ENCODE results near the gene UGT1A9.

DNA sequence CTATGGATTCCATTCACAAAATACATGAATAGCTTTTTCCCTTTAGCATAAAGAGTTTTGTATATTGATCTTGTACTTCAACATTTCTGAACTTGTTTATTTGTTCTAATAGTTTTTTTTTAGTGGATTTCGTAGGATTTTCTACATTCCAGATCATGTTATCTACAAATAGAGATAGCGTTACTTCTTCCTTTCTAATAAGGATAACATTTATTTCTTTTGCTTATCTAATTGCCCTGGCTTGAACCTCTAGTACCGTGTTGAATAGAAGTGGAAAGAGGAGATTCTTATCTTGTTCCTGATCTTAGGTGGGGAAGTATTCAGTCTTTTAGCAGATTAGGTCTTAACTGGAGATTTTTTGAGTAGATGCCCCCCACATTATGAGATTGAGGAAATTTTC lies 30.5 kb downstream of the UGT1A9 start:
- no peak for TF ChIP-seq SP2 (CRISPR knock-in tag; IDR thresholded peaks at IDR 0.05)
- TF ChIP-seq, protein P1, sequence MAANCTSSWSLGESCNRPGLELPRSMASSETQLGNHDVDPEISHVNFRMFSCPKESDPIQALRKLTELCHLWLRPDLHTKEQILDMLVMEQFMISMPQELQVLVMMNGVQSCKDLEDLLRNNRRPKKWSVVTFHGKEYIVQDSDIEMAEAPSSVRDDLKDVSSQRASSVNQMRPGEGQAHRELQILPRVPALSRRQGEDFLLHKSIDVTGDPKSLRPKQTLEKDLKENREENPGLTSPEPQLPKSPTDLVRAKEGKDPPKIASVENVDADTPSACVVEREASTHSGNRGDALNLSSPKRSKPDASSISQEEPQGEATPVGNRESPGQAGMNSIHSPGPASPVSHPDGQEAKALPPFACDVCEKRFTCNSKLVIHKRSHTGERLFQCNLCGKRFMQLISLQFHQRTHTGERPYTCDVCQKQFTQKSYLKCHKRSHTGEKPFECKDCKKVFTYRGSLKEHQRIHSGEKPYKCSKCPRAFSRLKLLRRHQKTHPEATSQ (CRISPR knock-in tag; IDR thresholded peaks at IDR 0.05; ENCODE audit: borderline replicate concordance), result no peak
- no peak for TF ChIP-seq SETDB1 (CRISPR knock-in tag; IDR thresholded peaks at IDR 0.05; ENCODE audit: borderline replicate concordance)
- TF ChIP-seq NBN (conservative IDR thresholded peaks at IDR 0.05), result no peak
- TF ChIP-seq, protein P2, sequence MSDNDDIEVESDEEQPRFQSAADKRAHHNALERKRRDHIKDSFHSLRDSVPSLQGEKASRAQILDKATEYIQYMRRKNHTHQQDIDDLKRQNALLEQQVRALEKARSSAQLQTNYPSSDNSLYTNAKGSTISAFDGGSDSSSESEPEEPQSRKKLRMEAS (IDR thresholded peaks at IDR 0.05), result no peak
- no peak for TF ChIP-seq MXD4 (CRISPR knock-in tag; IDR thresholded peaks at IDR 0.05)
- no peak for TF ChIP-seq STAG1 (CRISPR knock-in tag; IDR thresholded peaks at IDR 0.05)
